ENCODE measurements around the gene SLC24A4. TPM values are rescaled to one million over a fixed set of nuclear protein-coding genes. Genes with fewer than 3 reads are reported as not detected.
"Not testable (repeated sequence)": the region's sequence is repeated elsewhere in the genome, so short reads cannot be mapped to it uniquely, and the experiment has no call there.

SLC24A4 gene
- total RNA-seq, 2 experiments from 2014 or later: not detected

GRCh38 chr14:92534932-92535643 is 212.1 kb downstream of the SLC24A4 start:
- TF ChIP-seq CTCF (IDR thresholded peaks at IDR 0.05): no peak
- peaks cover 85% of the 10 kb centered on the region for H3K4me1 Mint-ChIP-seq (ENCODE audit: low read depth)

GRCh38 chr14:92536231-92536630 is 213.3 kb downstream of the SLC24A4 start:
- ATAC-seq; H3K27me3 Mint-ChIP-seq; DNase-seq; H3K4me3 Mint-ChIP-seq; CTCF ChIA-PET; H3K9me3 Mint-ChIP-seq; intact Hi-C loops (cut with micrococcal nuclease); POLR2A ChIA-PET: not testable (repeated sequence)
- H3K27ac Mint-ChIP-seq: peak overlapping the region; percentile 87
- peaks cover 24% of the 10 kb centered on the region for H3K36me3 Mint-ChIP-seq (ENCODE audit: low read depth)
- H3K4me1 Mint-ChIP-seq (ENCODE audit: low read depth): peaks cover 85% of the 10 kb centered on the region

More at GRCh38 chr14:92534932-92535643, 212.1 kb downstream of the SLC24A4 start:
- CTCF ChIA-PET: interaction anchor here (1.0 kb wide), 1 partner anchor 68 kb away, joined by 4 read pairs; no protein-coding TSS in a partner anchor
- intact Hi-C loops (cut with micrococcal nuclease): no loop called here
- POLR2A ChIA-PET: interaction anchor here (0.6 to 1.8 kb wide), 7 partner anchors 9 to 79 kb away, joined by 3 to 6 read pairs (median 5); no protein-coding TSS in a partner anchor
- ATAC-seq (peak; percentile 18), DNase-seq (peak; percentile 69)
- Mint-ChIP-seq H3K9me3 (no peaks in the 10 kb centered on the region), H3K36me3 (ENCODE audit: low read depth) (peaks cover 26% of the 10 kb centered on the region), H3K27ac (peak overlapping the region; percentile 87), H3K27me3 (no peaks in the 10 kb centered on the region), H3K4me3 (peak overlapping the region; percentile 66)

- no peak for TF ChIP-seq CTCF (IDR thresholded peaks at IDR 0.05)
These were observed 215.5 kb downstream of the SLC24A4 start for GRCh38 chr14:92538412-92538985.

GRCh38 chr14:92539419-92539818 is 216.5 kb downstream of the SLC24A4 start:
- peaks cover 24% of the 10 kb centered on the region for H3K36me3 Mint-ChIP-seq (ENCODE audit: low read depth)
- H3K27ac Mint-ChIP-seq: peak overlapping the region; percentile 82
- ChIA-PET POLR2A (interaction anchor here (1.0 to 1.2 kb wide), 5 partner anchors 8 to 113 kb away, joined by 3 to 5 read pairs (median 4); no protein-coding TSS in a partner anchor), CTCF (interaction anchor here (2.3 kb wide), 1 partner anchor 73 kb away, joined by 9 read pairs; no protein-coding TSS in a partner anchor)
- H3K9me3 Mint-ChIP-seq: no peaks in the 10 kb centered on the region
- no peak overlapping the region for H3K4me3 Mint-ChIP-seq
- TF ChIP-seq CTCF (IDR thresholded peaks at IDR 0.05): no peak
- peaks cover 85% of the 10 kb centered on the region for H3K4me1 Mint-ChIP-seq (ENCODE audit: low read depth)
- no peaks in the 10 kb centered on the region for H3K27me3 Mint-ChIP-seq
- no peak for DNase-seq
- ATAC-seq: no peak
- intact Hi-C loops (cut with micrococcal nuclease): no loop called here

More at GRCh38 chr14:92538412-92538985, 215.5 kb downstream of the SLC24A4 start:
- POLR2A ChIA-PET: interaction anchor here (1.0 to 1.2 kb wide), 3 partner anchors 11 to 114 kb away, joined by 3 to 4 read pairs (median 4); no protein-coding TSS in a partner anchor
- ATAC-seq (peak; percentile 22), DNase-seq (no peak)
- CTCF ChIA-PET: interaction anchor here (1.8 to 2.3 kb wide), 3 partner anchors 8 to 74 kb away, joined by 3 to 9 read pairs (median 6); no protein-coding TSS in a partner anchor
- H3K4me1 Mint-ChIP-seq (ENCODE audit: low read depth): peaks cover 84% of the 10 kb centered on the region
- H3K4me3 Mint-ChIP-seq: no peak overlapping the region
- H3K9me3 Mint-ChIP-seq: no peaks in the 10 kb centered on the region
- H3K36me3 Mint-ChIP-seq (ENCODE audit: low read depth): peaks cover 25% of the 10 kb centered on the region
- intact Hi-C loops (cut with micrococcal nuclease): no loop called here
- H3K27me3 Mint-ChIP-seq: no peaks in the 10 kb centered on the region
- peak overlapping the region; percentile 82 for H3K27ac Mint-ChIP-seq

GRCh38 chr14:92539875-92540274 is 216.9 kb downstream of the SLC24A4 start:
- TF ChIP-seq CTCF (IDR thresholded peaks at IDR 0.05): no peak
- Mint-ChIP-seq H3K4me3 (no peak overlapping the region), H3K27me3 (no peaks in the 10 kb centered on the region), H3K9me3 (no peaks in the 10 kb centered on the region), H3K4me1 (ENCODE audit: low read depth) (peaks cover 81% of the 10 kb centered on the region), H3K36me3 (ENCODE audit: low read depth) (peaks cover 24% of the 10 kb centered on the region), H3K27ac (peak overlapping the region; percentile 82)
- ChIA-PET CTCF (interaction anchor here (2.3 kb wide), 1 partner anchor 73 kb away, joined by 9 read pairs; no protein-coding TSS in a partner anchor), POLR2A (interaction anchor here (1.0 to 1.2 kb wide), 3 partner anchors 9 to 113 kb away, joined by 4 to 5 read pairs (median 4); no protein-coding TSS in a partner anchor)
- intact Hi-C loops (cut with micrococcal nuclease): no loop called here
- ATAC-seq: peak; percentile 50
- peak; percentile 61 for DNase-seq
